HepG2 (cell line): ENCODE results near the gene KRT10. TPM values are rescaled to one million over a fixed set of nuclear protein-coding genes. Genes with fewer than 3 reads are reported as not detected.
A peak's percentile ranks its signal among the peaks of the same experiment; 100 is the strongest.

Experiments used
- ADNP ChIP-seq: sonication (generic); formaldehyde crosslinking; IDR thresholded peaks from 2 replicates; pipeline ENCODE4 v1.4.0; 2020; ENCODE audit warnings: missing genetic modification reagents
- CCAR2 ChIP-seq: fragments of 200-400 bp; formaldehyde crosslinking; optimal IDR thresholded peaks from 2 replicates; pipeline ENCODE3; 2018; ENCODE audit warnings: low read depth, mild to moderate bottlenecking, low read length, moderate library complexity
- GATAD2A ChIP-seq: IDR thresholded peaks from 2 replicates; pipeline ENCODE4 v1.6.1; 2016
- HCFC1 ChIP-seq: fragments of 150-350 bp; IDR thresholded peaks from 2 replicates; pipeline ENCODE4 v1.6.1; 2014; ENCODE audit warnings: low read depth, low read length
- KDM5B ChIP-seq: sonication (generic); formaldehyde crosslinking; IDR thresholded peaks from 2 replicates; pipeline ENCODE4 v1.4.0; 2020; ENCODE audit warnings: missing genetic modification reagents, mild to moderate bottlenecking, borderline replicate concordance
- MED1 ChIP-seq: sonication (generic); formaldehyde crosslinking; IDR thresholded peaks from 2 replicates; pipeline ENCODE4 v1.4.0; 2020; ENCODE audit warnings: missing genetic modification reagents
- MTA1 ChIP-seq: sonication (generic); formaldehyde crosslinking; IDR thresholded peaks from 2 replicates; pipeline ENCODE4 v1.4.0; 2020; ENCODE audit warnings: missing genetic modification reagents, mild to moderate bottlenecking, borderline replicate concordance
- NBN ChIP-seq: fragments of 450-650 bp; conservative IDR thresholded peaks from 2 replicates; pipeline ENCODE4 v1.6.1; 2017
- NRL ChIP-seq: sonication (generic); formaldehyde crosslinking; IDR thresholded peaks from 2 replicates; pipeline ENCODE4 v1.5.0; 2020; ENCODE audit warnings: missing genetic modification reagents, mild to moderate bottlenecking, moderate library complexity, borderline replicate concordance
- REL ChIP-seq: sonication (generic); formaldehyde crosslinking; conservative IDR thresholded peaks from 2 replicates; pipeline ENCODE4 v1.8.0; 2022; ENCODE audit warnings: mild to moderate bottlenecking, missing genetic modification reagents, moderate library complexity
- SIN3A ChIP-seq: IDR thresholded peaks from 2 replicates; pipeline ENCODE4 v1.6.1; 2011; ENCODE audit warnings: low read depth, mild to moderate bottlenecking, control low read depth, low read length, borderline replicate concordance
- SKI ChIP-seq: fragments of 450-650 bp; IDR thresholded peaks from one replicate; pipeline ENCODE4 v1.6.1; 2018; ENCODE audit warnings: mild to moderate bottlenecking; ENCODE audit not compliant: partially characterized antibody
- SP4 ChIP-seq: sonication (generic); formaldehyde crosslinking; IDR thresholded peaks from 2 replicates; pipeline ENCODE4 v1.8.1; 2023; ENCODE audit warnings: mild to moderate bottlenecking, missing genetic modification reagents
- SRSF1 ChIP-seq: fragments of 200-400 bp; formaldehyde crosslinking; optimal IDR thresholded peaks from 2 replicates; pipeline ENCODE3; 2017; ENCODE audit warnings: mild to moderate bottlenecking, low read depth, low read length, moderate library complexity
- SRSF4 ChIP-seq: fragments of 200-400 bp; formaldehyde crosslinking; IDR thresholded peaks from one replicate; pipeline ENCODE4 v1.6.1; 2018; ENCODE audit warnings: mild to moderate bottlenecking, low read depth, low read length, moderate library complexity; ENCODE audit not compliant: poor library complexity, severe bottlenecking
- ZFP90 ChIP-seq: sonication (generic); formaldehyde crosslinking; IDR thresholded peaks from 2 replicates; pipeline ENCODE4 v1.8.0; 2022; ENCODE audit warnings: missing genetic modification reagents, mild to moderate bottlenecking, inconsistent platforms, borderline replicate concordance
- ZNF180 ChIP-seq: sonication (generic); formaldehyde crosslinking; IDR thresholded peaks from 2 replicates; pipeline ENCODE4 v1.4.0; 2020; ENCODE audit warnings: low read depth, missing genetic modification reagents, borderline replicate concordance
- ZNF205 ChIP-seq: IDR thresholded peaks from 2 replicates; pipeline ENCODE4 v1.6.1; 2018; ENCODE audit warnings: missing biosample characterization, missing genetic modification reagents
- ZNF747 ChIP-seq: sonication (generic); formaldehyde crosslinking; IDR thresholded peaks from 2 replicates; pipeline ENCODE4 v1.8.1; 2023; ENCODE audit warnings: missing genetic modification reagents, mild to moderate bottlenecking, borderline replicate concordance
- polyA plus RNA-seq, 8 experiments: library from polyadenylated mRNA; depleted of rRNA in 3 of 8; stranded (reverse) in 7 of 8; unstranded in 1 of 8; fragments of >200 nt; fragmentation: Illumina TruSeq in 4 of 8; extraction: Trizol in 4 of 8; gene quantifications; 2 replicates each; pipeline versions ENCODE4 v1.2.1 to v1.2.3, GENCODE V29; 2011 to 2016; ENCODE audit warnings: low read depth in 4 of 8, missing spikeins in 1 of 8, mixed read lengths in 1 of 8; ENCODE audit not compliant: insufficient read depth in 1 of 8
- total RNA-seq, 5 experiments: library from RNA; depleted of rRNA; stranded (reverse); fragments of >200 nt; fragmentation: Illumina TruSeq; extraction: Trizol; gene quantifications; 2 replicates each; pipeline ENCODE4 v1.2.3, GENCODE V29; 2016; ENCODE audit warnings: low read depth in 1 of 5
- TF ChIP-seq, protein P1 (sequence below): sonication (generic); formaldehyde crosslinking; IDR thresholded peaks from 2 replicates; pipeline ENCODE4 v1.5.1; 2020; ENCODE audit warnings: mild to moderate bottlenecking, moderate library complexity, missing genetic modification reagents
- TF ChIP-seq, protein P2 (sequence below): IDR thresholded peaks from 2 replicates; pipeline ENCODE4 v1.6.1; 2016; ENCODE audit warnings: low read depth, borderline replicate concordance
- TF ChIP-seq, protein P3 (sequence below), 2 experiments: sonication (generic) in 1 of 2; formaldehyde crosslinking in 1 of 2; IDR thresholded peaks; 2 replicates each; pipeline versions ENCODE4 v1.4.0 to v1.6.1; 2018 to 2020; ENCODE audit warnings: missing genetic modification reagents in 2 of 2, borderline replicate concordance in 1 of 2, low read depth in 1 of 2, mild to moderate bottlenecking in 1 of 2, missing biosample characterization in 1 of 2
- TF ChIP-seq, protein P4 (sequence below): sonication (generic); formaldehyde crosslinking; IDR thresholded peaks from 2 replicates; pipeline ENCODE4 v1.5.1; 2020; ENCODE audit warnings: mild to moderate bottlenecking, missing genetic modification reagents

Gene KRT10
- total and polyA plus RNA-seq, 2 of the 13 experiments (the other 11 are each of a cell fraction or from before 2014, with no cell fraction given), result 25.1 to 27.5 TPM

DNA sequence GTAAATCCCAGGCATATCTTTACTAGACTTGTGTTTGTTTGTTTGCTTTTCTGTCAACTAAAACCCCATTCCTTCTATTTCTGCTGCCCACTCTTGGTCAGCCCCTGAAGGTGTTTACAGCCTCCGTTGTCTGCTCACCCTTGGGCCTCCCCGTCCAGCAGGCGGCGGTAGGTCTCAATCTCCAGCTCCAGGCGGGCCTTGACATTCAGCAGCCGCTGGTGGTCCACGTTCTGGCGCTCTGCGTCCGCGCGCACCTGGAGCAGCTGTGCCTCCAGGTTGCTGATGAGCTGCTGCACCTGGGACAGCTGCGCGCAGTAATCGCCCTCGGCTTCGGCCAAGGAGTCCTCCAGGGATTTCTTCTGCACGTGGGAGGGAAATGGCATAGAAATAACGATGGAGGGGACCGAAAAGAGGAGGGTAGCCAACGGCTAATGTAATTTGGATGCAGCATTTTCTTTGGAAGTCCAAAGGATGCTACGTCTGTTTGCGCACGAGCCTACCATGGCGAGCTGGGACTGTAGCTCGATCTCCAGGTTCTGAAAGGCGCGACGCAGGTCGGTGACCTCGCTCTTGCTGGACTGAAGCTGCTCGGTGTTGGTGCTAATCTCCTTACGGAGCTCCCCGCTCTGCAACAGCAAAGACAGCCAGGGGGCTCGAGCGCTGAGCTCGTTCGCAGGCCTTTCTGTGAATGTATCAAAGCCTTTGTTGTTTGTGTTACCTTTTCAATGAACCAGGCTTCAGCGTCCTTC, 40.7 kb upstream of the KRT10 start (continued):
- TF ChIP-seq, protein P1, sequence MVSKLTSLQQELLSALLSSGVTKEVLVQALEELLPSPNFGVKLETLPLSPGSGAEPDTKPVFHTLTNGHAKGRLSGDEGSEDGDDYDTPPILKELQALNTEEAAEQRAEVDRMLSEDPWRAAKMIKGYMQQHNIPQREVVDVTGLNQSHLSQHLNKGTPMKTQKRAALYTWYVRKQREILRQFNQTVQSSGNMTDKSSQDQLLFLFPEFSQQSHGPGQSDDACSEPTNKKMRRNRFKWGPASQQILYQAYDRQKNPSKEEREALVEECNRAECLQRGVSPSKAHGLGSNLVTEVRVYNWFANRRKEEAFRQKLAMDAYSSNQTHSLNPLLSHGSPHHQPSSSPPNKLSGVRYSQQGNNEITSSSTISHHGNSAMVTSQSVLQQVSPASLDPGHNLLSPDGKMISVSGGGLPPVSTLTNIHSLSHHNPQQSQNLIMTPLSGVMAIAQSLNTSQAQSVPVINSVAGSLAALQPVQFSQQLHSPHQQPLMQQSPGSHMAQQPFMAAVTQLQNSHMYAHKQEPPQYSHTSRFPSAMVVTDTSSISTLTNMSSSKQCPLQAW (CRISPR knock-in tag), result 0 out of 2 replicates have a peak, but pooled peaks have one; percentile 55
- TF ChIP-seq KDM5B (peak; percentile 47; the same call in 1 of the 2 replicates), ZNF180 (no peak), MED1 (CRISPR knock-in tag) (0 out of 2 replicates have a peak, but pooled peaks have one; percentile 30), MTA1 (CRISPR knock-in tag) (0 out of 2 replicates have a peak, but pooled peaks have one; percentile 40), GATAD2A (CRISPR knock-in tag) (no peak), ZNF747 (CRISPR knock-in tag) (no peak), ZFP90 (CRISPR knock-in tag) (no peak; the same call in 1 of the 2 replicates), NBN (no peak), ZNF205 (CRISPR knock-in tag) (no peak), SRSF4 (no peak), HCFC1 (no peak), NRL (0 out of 2 replicates have a peak, but pooled peaks have one; percentile 34), SP4 (CRISPR knock-in tag) (no peak), ADNP (CRISPR knock-in tag) (no peak), SIN3A (no peak), CCAR2 (no peak), SRSF1 (no peak), REL (CRISPR knock-in tag) (no peak), SKI (no peak)
- TF ChIP-seq, protein P2, sequence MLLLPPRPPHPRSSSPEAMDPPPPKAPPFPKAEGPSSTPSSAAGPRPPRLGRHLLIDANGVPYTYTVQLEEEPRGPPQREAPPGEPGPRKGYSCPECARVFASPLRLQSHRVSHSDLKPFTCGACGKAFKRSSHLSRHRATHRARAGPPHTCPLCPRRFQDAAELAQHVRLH (CRISPR knock-in tag), result peak; percentile 47; the same call in 1 of the 2 replicates
- TF ChIP-seq, protein P3, sequence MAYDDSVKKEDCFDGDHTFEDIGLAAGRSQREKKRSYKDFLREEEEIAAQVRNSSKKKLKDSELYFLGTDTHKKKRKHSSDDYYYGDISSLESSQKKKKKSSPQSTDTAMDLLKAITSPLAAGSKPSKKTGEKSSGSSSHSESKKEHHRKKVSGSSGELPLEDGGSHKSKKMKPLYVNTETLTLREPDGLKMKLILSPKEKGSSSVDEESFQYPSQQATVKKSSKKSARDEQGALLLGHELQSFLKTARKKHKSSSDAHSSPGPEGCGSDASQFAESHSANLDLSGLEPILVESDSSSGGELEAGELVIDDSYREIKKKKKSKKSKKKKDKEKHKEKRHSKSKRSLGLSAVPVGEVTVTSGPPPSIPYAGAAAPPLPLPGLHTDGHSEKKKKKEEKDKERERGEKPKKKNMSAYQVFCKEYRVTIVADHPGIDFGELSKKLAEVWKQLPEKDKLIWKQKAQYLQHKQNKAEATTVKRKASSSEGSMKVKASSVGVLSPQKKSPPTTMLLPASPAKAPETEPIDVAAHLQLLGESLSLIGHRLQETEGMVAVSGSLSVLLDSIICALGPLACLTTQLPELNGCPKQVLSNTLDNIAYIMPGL (CRISPR knock-in tag; IDR thresholded peaks at IDR 0.05; ENCODE audit: borderline replicate concordance in 1 of 2, low read depth in 1 of 2), result peak; percentile 52 to 68; a peak in 2 of 4 replicates
- TF ChIP-seq, protein P4, sequence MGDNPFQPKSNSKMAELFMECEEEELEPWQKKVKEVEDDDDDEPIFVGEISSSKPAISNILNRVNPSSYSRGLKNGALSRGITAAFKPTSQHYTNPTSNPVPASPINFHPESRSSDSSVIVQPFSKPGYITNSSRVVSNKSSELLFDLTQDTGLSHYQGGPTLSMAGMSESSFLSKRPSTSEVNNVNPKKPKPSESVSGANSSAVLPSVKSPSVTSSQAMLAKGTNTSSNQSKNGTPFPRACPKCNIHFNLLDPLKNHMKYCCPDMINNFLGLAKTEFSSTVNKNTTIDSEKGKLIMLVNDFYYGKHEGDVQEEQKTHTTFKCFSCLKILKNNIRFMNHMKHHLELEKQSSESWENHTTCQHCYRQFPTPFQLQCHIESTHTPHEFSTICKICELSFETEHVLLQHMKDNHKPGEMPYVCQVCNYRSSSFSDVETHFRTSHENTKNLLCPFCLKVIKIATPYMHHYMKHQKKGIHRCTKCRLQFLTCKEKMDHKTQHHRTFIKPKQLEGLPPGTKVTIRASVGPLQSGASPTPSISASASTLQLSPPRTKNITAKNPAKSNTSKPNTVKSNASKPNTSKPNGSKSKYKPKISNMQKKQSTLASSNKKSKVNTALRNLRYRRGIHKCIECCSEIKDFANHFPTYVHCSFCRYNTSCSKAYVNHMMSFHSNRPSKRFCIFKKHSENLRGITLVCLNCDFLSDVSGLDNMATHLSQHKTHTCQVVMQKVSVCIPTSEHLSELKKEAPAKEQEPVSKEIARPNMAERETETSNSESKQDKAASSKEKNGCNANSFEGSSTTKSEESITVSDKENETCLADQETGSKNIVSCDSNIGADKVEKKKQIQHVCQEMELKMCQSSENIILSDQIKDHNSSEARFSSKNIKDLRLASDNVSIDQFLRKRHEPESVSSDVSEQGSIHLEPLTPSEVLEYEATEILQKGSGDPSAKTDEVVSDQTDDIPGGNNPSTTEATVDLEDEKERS (CRISPR knock-in tag), result no peak
